MV-4-11 (cell line): Measurements from ENCODE around the gene PCSK9.

Source experiments
- DNase-seq: peaks from one replicate; lab custom pipeline; 2025; lab: John Stamatoyannopoulos, UW

Gene PCSK9

DNA sequence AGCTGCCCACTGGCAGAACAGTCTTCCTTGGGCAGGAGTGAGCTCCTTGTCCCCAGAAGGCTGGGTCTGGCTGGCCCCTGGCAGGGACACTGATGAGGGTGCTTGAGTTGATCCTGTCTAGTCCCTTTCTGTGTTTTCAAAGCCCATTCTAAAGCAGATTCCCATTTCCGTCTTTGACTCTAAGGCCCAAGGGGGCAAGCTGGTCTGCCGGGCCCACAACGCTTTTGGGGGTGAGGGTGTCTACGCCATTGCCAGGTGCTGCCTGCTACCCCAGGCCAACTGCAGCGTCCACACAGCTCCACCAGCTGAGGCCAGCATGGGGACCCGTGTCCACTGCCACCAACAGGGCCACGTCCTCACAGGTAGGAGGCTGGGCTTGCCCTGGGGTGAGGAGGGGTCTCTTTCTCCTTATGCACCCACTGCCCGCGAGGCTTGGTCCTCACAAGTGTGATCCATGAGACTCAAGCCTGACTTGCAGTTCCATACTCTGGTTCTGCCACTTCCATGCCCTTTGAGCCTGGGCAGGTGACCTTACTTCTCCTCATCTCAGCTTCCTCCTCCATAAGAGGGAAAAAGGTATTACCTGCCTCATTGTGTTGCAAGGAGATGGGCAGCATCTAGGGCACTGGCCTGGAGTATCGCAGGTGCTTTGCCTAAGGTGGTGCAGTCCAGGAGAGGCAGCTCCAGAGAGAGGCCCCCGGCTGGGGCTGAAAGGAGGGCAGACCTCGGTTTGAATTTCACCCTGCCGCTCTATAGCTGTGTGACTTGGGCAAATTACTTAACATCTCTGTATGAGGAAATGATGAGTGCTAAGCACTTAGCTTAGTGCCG is 20.2 kb downstream of the PCSK9 start:
- no peak for DNase-seq

DNA sequence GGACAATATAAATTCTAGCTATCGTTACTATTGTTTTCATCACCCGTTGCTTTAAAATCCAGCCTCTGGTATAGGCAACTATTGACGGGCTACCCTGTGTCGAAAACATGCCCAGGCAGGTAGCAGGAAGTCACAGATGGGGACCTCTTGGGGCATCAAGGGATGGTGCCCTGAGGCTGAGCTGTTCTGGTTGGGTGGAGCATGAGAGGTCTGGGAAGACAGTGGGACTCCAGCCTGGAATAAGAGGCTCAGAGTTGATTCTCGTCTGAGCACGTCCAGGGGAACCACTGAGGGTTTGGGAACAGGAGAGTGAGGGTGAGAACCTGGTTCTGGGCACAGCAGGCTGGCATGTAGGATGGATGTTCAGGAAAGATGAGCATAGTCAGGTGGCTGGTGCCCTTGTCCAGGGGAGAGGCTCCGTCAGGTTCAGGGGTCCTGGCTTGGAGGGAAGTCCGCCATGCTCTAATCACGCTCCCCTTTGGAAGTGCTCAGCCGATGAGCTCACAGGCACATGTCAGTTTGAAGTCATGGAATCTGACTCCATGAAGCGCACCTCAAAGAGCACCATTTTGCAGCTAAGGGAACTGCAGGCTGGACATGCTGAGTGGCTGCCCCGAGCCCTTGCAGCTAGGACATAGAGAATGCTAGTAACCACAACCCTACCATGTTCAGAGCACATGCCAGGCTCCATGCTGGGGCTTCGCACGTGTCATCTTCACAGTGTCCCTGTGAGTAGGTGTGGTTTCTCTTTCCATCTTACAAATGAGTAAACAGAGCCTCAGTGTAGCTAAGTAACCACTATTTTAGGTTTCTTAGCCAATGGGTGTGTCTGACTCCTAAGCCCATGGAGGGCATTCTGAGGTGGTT is 21.0 kb downstream of the PCSK9 start:
- DNase-seq = no peak

DNA sequence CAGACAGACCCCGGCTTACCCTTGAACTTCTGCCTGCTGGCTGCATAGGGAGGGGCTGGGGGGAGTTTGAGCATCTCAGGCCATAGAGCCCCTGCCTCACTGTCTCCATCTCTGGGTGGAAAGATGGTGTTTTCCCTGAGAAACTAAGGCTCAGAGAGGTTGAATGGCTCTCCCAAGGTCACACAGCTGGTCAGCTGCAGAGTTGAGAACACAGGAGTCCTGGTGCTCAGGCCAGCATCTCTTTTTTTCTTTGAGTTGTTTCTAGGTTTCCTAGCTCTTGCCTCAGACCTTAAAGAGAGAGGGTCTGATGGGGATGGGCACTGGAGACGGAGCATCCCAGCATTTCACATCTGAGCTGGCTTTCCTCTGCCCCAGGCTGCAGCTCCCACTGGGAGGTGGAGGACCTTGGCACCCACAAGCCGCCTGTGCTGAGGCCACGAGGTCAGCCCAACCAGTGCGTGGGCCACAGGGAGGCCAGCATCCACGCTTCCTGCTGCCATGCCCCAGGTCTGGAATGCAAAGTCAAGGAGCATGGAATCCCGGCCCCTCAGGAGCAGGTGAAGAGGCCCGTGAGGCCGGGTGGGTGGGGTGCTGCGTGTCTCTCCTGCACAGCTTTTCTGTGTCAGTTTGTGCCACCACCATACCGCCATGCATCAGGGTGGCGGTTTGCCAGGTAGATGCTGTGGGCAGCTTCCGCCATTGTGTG is 21.8 kb downstream of the PCSK9 start:
- no peak for DNase-seq

DNA sequence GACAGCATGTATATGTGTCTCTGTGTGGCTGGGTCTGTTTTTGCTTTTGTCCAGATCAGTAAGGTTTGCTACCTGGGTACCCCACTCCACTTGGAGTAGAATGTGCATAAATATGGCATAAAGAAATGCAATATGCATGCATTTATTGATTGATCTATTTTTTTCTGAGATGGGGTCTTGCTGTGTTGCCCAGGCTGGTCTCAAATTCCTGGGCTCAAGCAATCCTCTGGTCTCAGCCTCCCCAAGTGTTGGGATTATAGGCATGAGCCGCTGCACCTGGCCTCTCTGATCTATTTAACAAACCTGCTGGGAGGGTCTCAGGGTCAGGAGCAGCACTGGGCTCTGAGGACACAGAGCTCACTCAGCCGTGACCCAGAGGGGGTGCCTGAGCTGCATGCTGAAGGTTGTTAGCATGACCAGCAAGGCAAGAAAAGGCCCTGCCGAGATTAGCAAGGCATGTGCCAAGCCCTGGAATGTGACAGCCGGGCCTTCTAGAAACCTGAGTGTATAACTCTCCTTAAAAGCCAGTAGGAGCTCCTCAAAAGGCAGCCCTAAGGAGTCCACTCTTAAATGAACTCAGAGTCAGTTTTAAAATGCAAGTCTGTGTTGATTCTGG is 22.5 kb downstream of the PCSK9 start:
- DNase-seq = no peak

DNA sequence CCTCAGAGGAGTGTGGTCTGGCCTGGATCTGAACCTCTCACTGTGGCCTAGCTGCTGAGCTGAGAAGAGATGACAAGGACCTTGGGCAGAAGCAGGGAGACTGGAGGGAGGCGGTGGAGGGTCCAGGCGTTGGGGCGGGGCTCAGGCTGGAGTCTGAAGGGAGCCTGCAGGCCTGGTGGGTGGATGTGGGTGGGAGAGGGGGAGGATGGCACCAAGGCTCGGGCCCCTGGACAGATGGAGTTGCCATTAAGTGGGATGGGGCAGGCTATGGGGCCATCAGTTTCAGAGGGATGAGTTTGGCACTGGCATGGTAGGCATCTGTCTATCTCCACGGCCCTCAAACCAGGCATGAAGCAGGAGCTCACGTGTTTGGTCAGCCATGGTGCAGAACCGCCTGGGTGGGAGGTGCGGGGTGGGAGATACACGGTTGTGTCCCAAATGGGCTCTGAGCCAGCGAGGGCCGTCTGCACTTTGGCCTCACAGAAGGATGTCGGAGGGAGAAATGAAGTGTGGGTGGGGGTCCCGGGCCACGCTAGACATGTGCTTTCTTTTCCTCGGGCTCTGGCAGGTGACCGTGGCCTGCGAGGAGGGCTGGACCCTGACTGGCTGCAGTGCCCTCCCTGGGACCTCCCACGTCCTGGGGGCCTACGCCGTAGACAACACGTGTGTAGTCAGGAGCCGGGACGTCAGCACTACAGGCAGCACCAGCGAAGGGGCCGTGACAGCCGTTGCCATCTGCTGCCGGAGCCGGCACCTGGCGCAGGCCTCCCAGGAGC is 23.6 kb downstream of the PCSK9 start:
- no peak for DNase-seq

DNA sequence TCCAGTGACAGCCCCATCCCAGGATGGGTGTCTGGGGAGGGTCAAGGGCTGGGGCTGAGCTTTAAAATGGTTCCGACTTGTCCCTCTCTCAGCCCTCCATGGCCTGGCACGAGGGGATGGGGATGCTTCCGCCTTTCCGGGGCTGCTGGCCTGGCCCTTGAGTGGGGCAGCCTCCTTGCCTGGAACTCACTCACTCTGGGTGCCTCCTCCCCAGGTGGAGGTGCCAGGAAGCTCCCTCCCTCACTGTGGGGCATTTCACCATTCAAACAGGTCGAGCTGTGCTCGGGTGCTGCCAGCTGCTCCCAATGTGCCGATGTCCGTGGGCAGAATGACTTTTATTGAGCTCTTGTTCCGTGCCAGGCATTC is 24.2 kb downstream of the PCSK9 start:
- no peak for DNase-seq

DNA sequence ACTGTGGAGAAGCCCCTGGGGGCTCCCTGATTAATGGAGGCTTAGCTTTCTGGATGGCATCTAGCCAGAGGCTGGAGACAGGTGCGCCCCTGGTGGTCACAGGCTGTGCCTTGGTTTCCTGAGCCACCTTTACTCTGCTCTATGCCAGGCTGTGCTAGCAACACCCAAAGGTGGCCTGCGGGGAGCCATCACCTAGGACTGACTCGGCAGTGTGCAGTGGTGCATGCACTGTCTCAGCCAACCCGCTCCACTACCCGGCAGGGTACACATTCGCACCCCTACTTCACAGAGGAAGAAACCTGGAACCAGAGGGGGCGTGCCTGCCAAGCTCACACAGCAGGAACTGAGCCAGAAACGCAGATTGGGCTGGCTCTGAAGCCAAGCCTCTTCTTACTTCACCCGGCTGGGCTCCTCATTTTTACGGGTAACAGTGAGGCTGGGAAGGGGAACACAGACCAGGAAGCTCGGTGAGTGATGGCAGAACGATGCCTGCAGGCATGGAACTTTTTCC is 24.8 kb downstream of the PCSK9 start:
- DNase-seq = no peak

DNA sequence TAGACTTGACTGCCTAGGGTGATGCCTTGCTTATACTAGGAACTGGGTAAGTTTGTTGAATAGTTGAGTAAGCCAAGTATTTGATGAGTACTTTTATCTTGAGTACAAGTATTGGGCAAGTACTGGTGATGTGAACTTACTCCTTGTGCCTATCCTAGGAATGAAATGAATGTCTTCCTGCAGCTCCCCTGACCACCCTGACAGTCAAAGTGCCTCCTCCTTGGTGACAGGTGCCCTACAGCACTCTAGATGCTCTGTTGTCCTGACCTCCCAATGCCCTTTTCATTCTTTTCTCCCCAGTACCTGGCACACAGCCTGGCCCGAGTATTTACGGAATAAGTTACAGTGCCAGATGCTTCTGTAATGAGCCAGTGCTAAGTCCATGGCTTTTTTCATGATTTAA is 25.5 kb downstream of the PCSK9 start:
- DNase-seq = no peak

DNA sequence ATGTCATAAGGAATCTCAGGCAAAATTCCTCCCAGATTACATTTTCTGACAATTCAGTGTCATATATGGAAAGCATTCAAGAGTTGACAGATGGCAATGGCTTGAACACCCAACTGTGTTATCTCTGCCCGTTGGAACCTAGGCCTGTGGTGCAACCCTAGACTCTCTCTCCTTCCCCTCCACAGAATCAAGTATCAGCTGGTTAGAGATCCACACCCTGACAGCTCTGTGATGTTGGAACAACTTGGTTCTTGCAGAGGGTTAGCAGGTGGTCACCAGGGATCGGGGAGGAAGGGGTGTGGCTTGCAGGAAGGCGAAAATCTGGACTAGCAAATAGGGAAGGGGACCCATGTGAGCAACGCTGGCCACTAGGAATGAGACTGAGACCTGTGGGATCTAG is 26.3 kb downstream of the PCSK9 start:
- no peak for DNase-seq

DNA sequence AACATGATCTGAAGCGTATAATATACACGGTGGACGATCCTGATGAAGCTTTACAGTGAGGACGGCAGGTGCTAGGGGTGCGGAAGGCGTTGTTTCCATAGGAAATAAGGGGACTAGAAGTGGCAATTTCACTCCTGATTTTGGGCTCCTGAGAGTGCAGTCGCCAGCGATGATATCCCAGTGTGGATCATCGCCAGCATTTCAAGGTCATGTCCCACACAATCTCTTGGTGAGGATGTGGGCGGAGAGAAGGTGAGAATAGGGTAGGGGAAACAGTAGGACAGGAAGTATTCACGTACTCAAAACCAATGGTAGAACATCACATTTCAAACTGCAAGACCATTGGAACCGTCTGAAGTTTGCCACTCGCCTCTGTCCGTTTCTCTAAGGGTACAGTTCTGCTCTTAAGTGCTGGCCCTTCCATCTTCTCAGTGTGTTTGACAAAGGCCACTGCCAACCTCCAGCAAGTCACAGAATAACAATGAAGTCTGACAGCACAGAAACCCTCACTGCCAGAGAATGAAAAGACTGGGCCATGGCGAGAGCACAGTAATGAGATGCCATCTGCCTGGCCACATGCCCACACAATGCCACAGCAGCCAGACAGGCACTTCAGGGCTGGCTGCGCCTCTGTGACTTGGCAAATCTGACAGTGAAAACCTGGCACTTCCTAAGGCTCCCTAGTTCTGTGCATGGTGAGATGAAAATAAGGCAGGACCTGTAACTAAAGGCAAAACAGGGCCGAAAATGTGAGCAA is 27.9 kb downstream of the PCSK9 start:
- no peak for DNase-seq

DNA sequence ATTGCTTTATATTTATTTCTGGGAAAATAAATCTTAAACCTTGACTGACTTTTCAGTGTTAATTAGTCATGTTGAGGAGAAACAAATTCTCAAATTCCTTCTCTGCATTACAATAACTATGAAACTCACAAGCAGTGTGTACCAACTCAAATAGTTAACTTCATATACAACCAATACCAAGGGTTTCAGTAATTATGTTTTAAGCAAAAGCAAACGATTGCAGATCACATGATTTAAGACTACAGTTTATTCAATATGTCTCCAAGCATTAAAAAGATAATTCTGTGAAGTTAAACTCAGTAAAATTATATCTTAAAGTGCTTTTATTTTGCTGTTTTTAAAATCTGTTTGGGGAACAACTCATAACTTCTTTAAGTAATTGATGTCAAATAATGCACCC is 28.6 kb downstream of the PCSK9 start:
- no peak for DNase-seq

DNA sequence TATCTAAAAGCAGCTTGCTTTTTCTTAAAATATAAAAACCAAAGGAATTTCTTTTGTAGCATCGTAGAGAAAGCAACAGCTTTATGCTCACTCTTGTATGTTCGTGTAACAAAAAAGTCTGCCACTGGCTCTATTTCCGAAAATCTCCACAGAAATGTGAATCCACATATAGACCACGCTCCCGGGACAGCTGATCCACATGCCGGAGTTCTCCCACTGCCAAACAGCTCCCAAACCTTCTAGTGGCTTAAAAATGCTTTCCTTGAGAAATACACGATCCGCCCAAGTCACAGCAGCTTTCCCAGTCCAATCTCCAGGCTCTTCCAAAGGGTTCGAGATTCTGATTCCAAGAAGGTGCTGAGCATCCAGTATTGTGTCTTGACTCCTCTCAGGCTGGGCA is 29.3 kb downstream of the PCSK9 start:
- DNase-seq = no peak

DNA sequence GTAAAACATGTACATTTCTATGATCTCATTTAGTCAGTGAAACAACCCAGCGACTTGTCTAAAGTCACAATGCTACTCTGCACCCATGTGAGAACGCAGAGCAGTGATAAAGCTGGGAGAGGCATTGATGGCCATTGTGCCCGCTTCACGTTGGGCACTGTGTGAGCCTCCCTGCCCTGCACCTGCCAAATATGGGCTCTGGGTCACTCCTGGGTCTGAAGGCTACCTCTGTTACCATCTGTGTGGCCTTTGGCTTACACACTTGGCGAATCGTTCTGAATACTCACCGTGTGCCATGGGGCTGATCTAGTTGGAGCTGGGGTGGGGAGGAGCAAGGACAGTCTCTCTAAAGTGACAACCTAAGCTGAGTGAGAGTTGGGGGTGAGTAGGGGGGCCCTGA is 29.9 kb downstream of the PCSK9 start:
- no peak for DNase-seq

DNA sequence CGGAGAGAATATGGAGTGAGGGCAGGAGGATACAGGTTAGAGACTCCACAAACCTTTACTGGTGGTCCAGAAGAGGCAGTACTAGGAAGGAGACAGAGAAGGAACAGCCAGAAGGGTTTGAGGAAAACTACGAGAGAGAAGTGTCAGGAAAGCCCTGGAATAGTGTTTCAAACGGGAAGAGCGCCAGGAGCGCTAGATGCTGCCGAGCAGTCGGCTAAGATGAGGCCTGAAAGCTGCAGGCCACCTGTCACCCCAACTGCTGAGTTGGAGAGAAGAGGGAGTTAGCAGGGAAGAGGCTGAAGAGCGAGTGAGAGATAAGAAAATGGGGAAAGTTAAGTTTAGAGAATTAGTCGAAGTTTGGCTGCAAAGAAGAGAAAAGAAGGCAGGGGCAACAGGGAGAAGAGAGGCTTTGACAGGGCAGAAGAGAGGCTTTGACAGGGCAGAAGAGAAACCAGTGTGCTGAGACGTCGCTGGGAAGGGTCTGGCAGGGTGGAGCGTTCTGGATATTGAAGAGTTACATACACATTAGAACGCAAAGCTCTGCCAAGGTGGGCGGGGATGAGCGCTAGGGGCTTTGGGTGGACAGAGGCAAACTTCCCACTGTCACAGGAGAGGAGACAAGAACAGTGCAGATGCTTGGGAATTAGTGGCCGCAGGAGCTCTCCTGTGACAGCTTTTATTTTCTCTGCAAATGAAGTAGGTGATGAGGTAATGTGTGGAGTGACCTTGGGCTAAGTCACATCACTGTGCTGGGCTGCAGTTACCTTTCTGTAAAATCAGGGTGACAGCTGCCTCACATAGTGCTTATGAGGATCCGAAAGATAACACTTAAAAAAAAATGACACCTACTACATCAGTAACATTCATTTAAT is 31.2 kb downstream of the PCSK9 start:
- no peak for DNase-seq

DNA sequence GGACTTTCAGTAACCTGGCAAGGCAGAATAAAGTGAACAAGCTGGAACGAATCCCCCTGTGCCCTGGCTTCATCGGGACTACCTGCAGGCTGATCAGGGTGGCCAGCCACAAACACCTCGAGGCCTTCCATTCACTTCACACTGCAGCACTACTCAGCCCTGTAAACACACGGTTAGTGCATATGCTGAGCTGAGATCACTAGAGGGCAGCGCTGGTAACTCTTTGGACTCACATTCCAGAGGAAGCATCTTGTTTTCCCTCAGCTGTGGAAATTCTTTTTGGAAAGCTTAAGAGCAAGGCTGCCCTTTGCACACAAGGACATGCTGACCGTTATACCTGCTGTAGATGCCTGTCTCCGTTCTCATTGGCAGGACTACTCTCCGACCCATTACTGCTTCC is 32.1 kb downstream of the PCSK9 start:
- DNase-seq = peak; percentile 20

DNA sequence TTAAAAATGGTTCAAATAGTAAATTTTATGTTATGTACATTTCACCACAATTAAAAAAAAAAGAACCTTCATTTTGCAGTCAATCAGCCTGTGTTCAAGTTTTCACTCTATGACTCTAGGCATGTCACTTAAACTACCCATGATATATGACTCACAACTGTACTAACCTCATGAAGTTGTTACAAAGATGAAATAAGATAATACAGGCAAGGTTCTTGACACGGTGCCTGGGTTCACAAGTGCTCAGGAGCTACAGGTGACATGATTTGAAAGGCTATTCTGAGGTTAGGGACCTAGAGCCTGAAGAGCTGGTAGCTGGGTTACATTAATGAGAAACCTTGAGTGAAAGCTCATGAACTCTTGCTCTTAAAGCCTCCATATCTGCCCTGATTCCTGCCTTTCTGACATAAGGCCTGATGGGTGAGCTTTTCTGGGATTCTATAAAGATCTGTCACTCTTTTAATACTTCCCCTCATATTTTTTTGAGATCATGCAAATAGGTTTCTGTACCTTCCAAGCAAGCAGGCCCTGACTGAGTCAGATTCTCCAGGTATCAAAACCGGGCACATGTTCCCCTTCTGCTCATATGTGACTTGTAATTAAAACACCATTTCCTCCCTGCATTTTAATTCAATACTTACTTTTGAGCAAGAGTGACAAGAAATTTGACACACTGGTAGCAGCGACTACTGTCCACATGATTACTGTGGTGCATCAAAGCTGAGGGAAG is 34.0 kb downstream of the PCSK9 start:
- no peak for DNase-seq

DNA sequence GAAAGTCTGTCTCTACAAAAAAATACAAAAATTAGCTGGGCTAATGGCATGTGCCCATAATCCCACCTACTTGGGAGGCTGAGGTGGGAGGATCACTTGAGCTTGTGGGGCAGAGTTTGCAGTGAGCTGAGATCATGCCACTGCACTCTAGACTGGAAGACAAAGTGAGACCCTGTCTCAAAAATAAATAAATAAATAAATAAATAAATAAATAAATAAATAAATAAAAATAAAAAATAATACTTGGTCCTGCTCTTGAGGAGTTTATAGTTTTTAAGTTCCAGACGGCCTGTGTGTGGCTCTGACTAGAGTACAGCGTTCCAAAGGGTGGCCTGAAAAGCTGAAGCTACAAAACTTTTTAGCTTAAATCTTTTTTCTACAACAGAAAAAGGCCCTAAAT is 35.1 kb downstream of the PCSK9 start:
- no peak for DNase-seq

DNA sequence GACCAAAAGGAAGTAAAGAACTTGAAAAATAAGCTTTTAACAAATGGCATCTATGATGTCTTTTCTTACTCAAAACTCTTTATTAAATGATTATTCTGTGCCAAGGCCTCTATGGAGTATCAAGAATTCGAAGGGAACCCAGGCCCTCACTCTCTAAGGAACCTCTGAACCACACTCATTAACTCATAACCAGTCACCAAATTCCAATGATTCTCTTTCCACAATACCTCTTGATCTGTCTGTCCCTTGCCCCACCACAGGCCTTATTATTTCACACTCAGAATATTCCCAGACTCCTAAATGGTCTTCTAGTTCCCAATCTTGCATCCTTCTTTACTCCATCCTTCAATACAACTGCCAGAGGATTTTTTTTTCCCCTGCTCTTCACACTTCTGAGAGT is 37.0 kb downstream of the PCSK9 start:
- DNase-seq = no peak

DNA sequence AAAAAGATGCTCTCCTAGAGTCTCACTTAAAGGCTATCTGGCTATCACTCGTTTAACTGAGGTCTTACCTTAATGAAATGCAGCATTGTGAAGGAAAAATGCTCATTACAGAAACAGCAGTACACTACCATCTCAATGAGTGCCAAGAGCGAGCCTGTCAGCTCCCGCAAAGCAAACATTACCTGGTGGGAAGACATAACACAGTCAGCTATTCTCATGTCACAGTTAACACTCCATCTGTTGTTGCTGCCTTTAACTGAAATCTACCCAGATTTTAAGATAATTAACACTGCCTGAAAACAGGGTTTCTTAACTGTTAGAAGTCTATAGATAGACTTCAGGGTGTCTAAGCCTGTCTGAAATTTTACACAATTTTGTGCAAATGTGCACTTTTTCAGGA is 39.1 kb downstream of the PCSK9 start:
- no peak for DNase-seq
